Ramos (cell line): ENCODE measurements around the gene GRIFIN.

Experiments
- in situ Hi-C: fragments of 300-500 bp; cut with MboI; formaldehyde crosslinking; loops from one replicate; pipeline ENCODE4 v1.14.3; 2022; ENCODE audit warnings: low sequenced_read_pairs; ENCODE audit not compliant: unreplicated experiment

The GRIFIN gene

GRCh38 chr7:2438775-2439174 lies 37.4 kb downstream of the GRIFIN start:
- in situ Hi-C loops = no loop called here

- in situ Hi-C loops = no loop called here
These were observed 38.0 kb downstream of the GRIFIN start for GRCh38 chr7:2438186-2438585.

GRCh38 chr7:2437537-2438148 lies 38.6 kb downstream of the GRIFIN start:
- in situ Hi-C loops = no loop called here

GRCh38 chr7:2437136-2437535 lies 39.1 kb downstream of the GRIFIN start:
- in situ Hi-C loops = no loop called here

GRCh38 chr7:2436341-2437104 lies 39.7 kb downstream of the GRIFIN start:
- in situ Hi-C loops = no loop called here

- in situ Hi-C loops = no loop called here
These were observed 41.1 kb downstream of the GRIFIN start for GRCh38 chr7:2435146-2435545.

GRCh38 chr7:2433713-2434550 lies 42.3 kb downstream of the GRIFIN start:
- in situ Hi-C loops = no loop called here

- in situ Hi-C loops = no loop called here
These were observed 43.1 kb downstream of the GRIFIN start for GRCh38 chr7:2432910-2433712.

GRCh38 chr7:2431260-2431867 lies 44.8 kb downstream of the GRIFIN start:
- in situ Hi-C loops = no loop called here

GRCh38 chr7:2425749-2426148 lies 50.4 kb downstream of the GRIFIN start:
- in situ Hi-C loops = no loop called here
